Measurements from ENCODE around the gene PVALEF. TPM values are rescaled to one million over a fixed set of nuclear protein-coding genes. Genes with fewer than 3 reads are reported as not detected.
A peak's percentile ranks its signal among the peaks of the same experiment; 100 is the strongest.

Gene PVALEF
- total and polyA plus RNA-seq, 5 donors: not detected

DNA sequence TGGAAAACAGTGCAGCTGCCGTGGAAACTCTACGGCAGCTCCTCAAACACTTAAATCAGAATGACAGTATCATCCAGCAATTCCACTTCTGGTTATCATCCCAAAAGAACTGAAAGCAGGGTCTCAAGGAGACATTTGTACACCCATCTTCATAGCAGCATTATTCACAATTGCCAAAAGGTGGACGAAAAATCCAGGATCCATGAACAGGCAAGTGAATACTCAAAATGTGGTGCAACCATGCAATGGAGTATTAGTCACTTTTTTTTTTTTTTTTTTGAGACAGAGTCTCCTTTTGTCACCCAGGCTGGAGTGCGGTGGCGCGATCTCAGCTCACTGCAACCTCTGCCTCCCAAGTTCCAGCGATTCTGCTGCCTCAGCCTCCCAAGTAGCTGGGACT lies 11.4 kb downstream of the PVALEF start:
- ATAC-seq (no peak), DNase-seq (no peak)
- H3K4me1 ChIP-seq (ENCODE audit: control insufficient read depth, insufficient read depth, low read length): no peaks in the 10 kb centered on the region
- H3K9me3 ChIP-seq (ENCODE audit: control insufficient read depth, low read length): no peaks in the 10 kb centered on the region
- intact Hi-C loops (cut with DNase I): no loop called here
- 93% methylated on average over 7 of the region's 7 CpGs for WGBS
- H3K4me3 ChIP-seq (ENCODE audit: low read length): no peak overlapping the region
- no peaks in the 10 kb centered on the region for H3K27me3 ChIP-seq (ENCODE audit: control insufficient read depth, insufficient read depth)
- no peak overlapping the region for H3K27ac ChIP-seq (ENCODE audit: low read length)

GRCh38 chr17:81178136-81179091 lies 13.1 kb downstream of the PVALEF start:
- 92% methylated on average over 25 of the region's 25 CpGs for whole genome bisulfite sequencing
- H3K9me3 ChIP-seq (ENCODE audit: control insufficient read depth, low read length): no peaks in the 10 kb centered on the region
- no peaks in the 10 kb centered on the region for H3K27me3 ChIP-seq (ENCODE audit: control insufficient read depth, insufficient read depth)
- H3K4me1 ChIP-seq (ENCODE audit: control insufficient read depth, insufficient read depth, low read length): no peaks in the 10 kb centered on the region
- ATAC-seq (no peak), DNase-seq (peak in 2 of 3 donors; percentile 25 to 29)
- no peak overlapping the region for H3K27ac ChIP-seq (ENCODE audit: low read length)
- intact Hi-C loops (cut with DNase I): no loop called here
- H3K4me3 ChIP-seq (ENCODE audit: low read length): no peak overlapping the region

- ATAC-seq (no peak), DNase-seq (no peak)
- Histone ChIP-seq H3K4me1 (ENCODE audit: control insufficient read depth, insufficient read depth, low read length) (no peaks in the 10 kb centered on the region), H3K27ac (ENCODE audit: low read length) (no peak overlapping the region), H3K9me3 (ENCODE audit: control insufficient read depth, low read length) (no peaks in the 10 kb centered on the region), H3K4me3 (ENCODE audit: low read length) (no peak overlapping the region), H3K27me3 (ENCODE audit: control insufficient read depth, insufficient read depth) (no peaks in the 10 kb centered on the region)
- 74% methylated on average over 9 of the region's 9 CpGs for WGBS
- intact Hi-C loops (cut with DNase I): no loop called here
Observed at GRCh38 chr17:81179220-81179619, 13.9 kb downstream of the PVALEF start.

GRCh38 chr17:81179861-81180260 lies 14.6 kb downstream of the PVALEF start:
- ATAC-seq (peak in 1 of 2 donors; percentile 14), DNase-seq (peak in 2 of 3 donors; percentile 49 to 53)
- 32% methylated on average over 12 of the region's 12 CpGs for WGBS
- Histone ChIP-seq H3K9me3 (ENCODE audit: control insufficient read depth, low read length) (no peaks in the 10 kb centered on the region), H3K4me3 (ENCODE audit: low read length) (no peak overlapping the region), H3K4me1 (ENCODE audit: control insufficient read depth, insufficient read depth, low read length) (no peaks in the 10 kb centered on the region), H3K27ac (ENCODE audit: low read length) (no peak overlapping the region), H3K27me3 (ENCODE audit: control insufficient read depth, insufficient read depth) (no peaks in the 10 kb centered on the region)
- intact Hi-C loops (cut with DNase I): no loop called here

GRCh38 chr17:81180836-81181810 lies 15.8 kb downstream of the PVALEF start:
- DNase-seq (peak in 2 of 3 donors; percentile 43 to 57), ATAC-seq (no peak)
- no peaks in the 10 kb centered on the region for H3K27me3 ChIP-seq (ENCODE audit: control insufficient read depth, insufficient read depth)
- intact Hi-C loops (cut with DNase I): no loop called here
- WGBS: 93% methylated on average over 49 of the region's 49 CpGs
- H3K4me3 ChIP-seq (ENCODE audit: low read length): no peak overlapping the region
- no peaks in the 10 kb centered on the region for H3K4me1 ChIP-seq (ENCODE audit: control insufficient read depth, insufficient read depth, low read length)
- no peaks in the 10 kb centered on the region for H3K9me3 ChIP-seq (ENCODE audit: control insufficient read depth, low read length)
- H3K27ac ChIP-seq (ENCODE audit: low read length): no peak overlapping the region

DNA sequence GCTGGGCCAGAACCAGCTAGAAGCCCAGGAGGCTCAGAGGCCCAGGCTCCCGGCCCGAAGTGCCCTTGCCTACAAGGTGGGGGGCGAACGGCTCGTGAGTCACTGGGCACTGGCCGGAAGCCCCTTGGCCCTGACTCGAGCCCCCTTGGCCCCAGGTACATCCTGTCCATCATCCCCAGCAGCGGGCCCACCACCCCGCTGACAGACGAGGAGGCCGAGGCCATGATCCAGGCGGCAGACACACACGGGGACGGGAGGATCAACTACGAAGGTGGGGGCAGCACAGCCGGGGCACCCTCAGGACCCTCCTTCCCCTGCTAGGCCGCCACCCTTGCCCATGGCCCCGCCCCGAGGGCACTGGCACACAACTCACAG lies 16.5 kb downstream of the PVALEF start:
- WGBS: 92% methylated on average over 19 of the region's 19 CpGs
- Histone ChIP-seq H3K4me3 (ENCODE audit: low read length) (no peak overlapping the region), H3K27ac (ENCODE audit: low read length) (no peak overlapping the region), H3K27me3 (ENCODE audit: control insufficient read depth, insufficient read depth) (no peaks in the 10 kb centered on the region), H3K9me3 (ENCODE audit: control insufficient read depth, low read length) (no peaks in the 10 kb centered on the region), H3K4me1 (ENCODE audit: control insufficient read depth, insufficient read depth, low read length) (no peaks in the 10 kb centered on the region)
- intact Hi-C loops (cut with DNase I): no loop called here
- DNase-seq (peak in 1 of 3 donors; percentile 34), ATAC-seq (no peak)

DNA sequence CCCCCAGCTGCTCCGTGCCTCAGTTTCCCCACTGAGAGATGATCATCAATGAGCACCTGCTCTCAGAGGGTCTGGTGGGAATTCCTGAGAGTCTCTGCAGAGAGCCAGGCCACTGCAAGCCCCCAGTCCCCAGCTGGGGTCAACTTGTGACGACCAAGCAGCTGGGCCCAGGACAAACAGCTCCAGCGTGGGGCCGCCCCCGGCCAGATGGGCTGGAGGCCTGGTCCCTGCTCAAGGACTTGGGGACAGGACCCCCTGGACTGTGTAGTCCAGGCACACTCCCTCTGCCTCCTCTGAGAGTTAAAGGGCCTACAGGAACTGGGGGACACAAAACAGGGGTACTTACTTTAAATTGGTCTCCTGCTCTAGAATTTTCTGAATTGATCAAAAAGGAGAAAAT lies 17.3 kb downstream of the PVALEF start:
- no peak overlapping the region for H3K27ac ChIP-seq (ENCODE audit: low read length)
- 81% methylated on average over 5 of the region's 5 CpGs for WGBS
- DNase-seq (peak in 1 of 3 donors; percentile 17), ATAC-seq (no peak)
- no peaks in the 10 kb centered on the region for H3K27me3 ChIP-seq (ENCODE audit: control insufficient read depth, insufficient read depth)
- intact Hi-C loops (cut with DNase I): no loop called here
- no peak overlapping the region for H3K4me3 ChIP-seq (ENCODE audit: low read length)
- no peaks in the 10 kb centered on the region for H3K4me1 ChIP-seq (ENCODE audit: control insufficient read depth, insufficient read depth, low read length)
- H3K9me3 ChIP-seq (ENCODE audit: control insufficient read depth, low read length): no peaks in the 10 kb centered on the region

GRCh38 chr17:81183316-81183715 lies 18.0 kb downstream of the PVALEF start:
- peak in 1 of 3 donors; percentile 20 for DNase-seq
- H3K27me3 ChIP-seq (ENCODE audit: control insufficient read depth, insufficient read depth): no peaks in the 10 kb centered on the region
- intact Hi-C loops (cut with DNase I): no loop called here
- no peak overlapping the region for H3K27ac ChIP-seq (ENCODE audit: low read length)
- 87% methylated on average over 10 of the region's 10 CpGs for WGBS
- H3K9me3 ChIP-seq (ENCODE audit: control insufficient read depth, low read length): no peaks in the 10 kb centered on the region
- H3K4me1 ChIP-seq (ENCODE audit: control insufficient read depth, insufficient read depth, low read length): no peaks in the 10 kb centered on the region
- ATAC-seq: no peak
- no peak overlapping the region for H3K4me3 ChIP-seq (ENCODE audit: low read length)

DNA sequence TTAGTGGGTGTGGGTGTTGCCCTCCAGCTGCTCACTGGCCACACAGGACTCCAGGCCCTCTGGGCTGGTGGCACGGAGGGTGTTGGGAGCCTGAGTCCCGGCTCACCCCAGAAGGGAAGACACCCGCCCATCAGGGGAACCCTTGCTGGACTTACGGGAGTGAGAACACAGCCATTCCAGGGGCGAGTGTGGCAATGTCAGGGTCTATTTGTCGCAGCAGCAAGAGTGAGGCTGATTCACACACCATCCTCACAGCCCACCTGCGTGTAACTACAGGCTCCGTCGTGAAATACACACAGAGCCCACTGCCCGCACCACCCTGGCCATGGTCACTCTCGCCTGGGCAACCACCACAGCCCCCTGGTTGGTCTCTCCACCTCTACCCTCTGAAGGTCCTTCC lies 18.5 kb downstream of the PVALEF start:
- WGBS: 92% methylated on average over 11 of the region's 11 CpGs
- DNase-seq (peak in 1 of 3 donors; percentile 19), ATAC-seq (no peak)
- H3K27ac ChIP-seq (ENCODE audit: low read length): no peak overlapping the region
- no peaks in the 10 kb centered on the region for H3K27me3 ChIP-seq (ENCODE audit: control insufficient read depth, insufficient read depth)
- H3K9me3 ChIP-seq (ENCODE audit: control insufficient read depth, low read length): no peaks in the 10 kb centered on the region
- intact Hi-C loops (cut with DNase I): no loop called here
- H3K4me3 ChIP-seq (ENCODE audit: low read length): no peak overlapping the region
- H3K4me1 ChIP-seq (ENCODE audit: control insufficient read depth, insufficient read depth, low read length): no peaks in the 10 kb centered on the region

DNA sequence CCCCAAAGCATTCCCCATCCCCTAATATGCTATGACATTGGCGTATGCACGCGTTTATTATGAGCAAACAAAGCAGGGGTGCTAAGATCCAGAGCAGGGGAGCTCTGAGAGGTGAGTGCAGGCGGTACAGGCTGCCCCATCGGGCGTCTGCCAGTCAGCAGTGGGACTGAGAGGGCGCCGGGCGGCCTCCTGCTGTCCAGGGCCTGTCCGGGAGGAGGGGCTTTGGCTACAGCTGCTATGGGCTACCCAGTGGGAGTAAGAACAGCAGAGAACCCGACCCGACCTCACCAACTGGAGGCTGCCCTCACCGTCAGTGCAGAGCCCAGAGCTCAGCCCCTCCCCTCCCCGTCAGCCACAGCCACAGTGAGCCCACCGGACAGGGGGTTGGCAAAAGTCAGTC lies 19.2 kb downstream of the PVALEF start:
- Histone ChIP-seq H3K9me3 (ENCODE audit: control insufficient read depth, low read length) (no peaks in the 10 kb centered on the region), H3K27ac (ENCODE audit: low read length) (no peak overlapping the region), H3K4me1 (ENCODE audit: control insufficient read depth, insufficient read depth, low read length) (no peaks in the 10 kb centered on the region), H3K4me3 (ENCODE audit: low read length) (no peak overlapping the region), H3K27me3 (ENCODE audit: control insufficient read depth, insufficient read depth) (no peaks in the 10 kb centered on the region)
- no peak for ATAC-seq
- DNase-seq: peak in 1 of 3 donors; percentile 45
- 28% methylated on average over 15 of the region's 15 CpGs for WGBS
- intact Hi-C loops (cut with DNase I): no loop called here

DNA sequence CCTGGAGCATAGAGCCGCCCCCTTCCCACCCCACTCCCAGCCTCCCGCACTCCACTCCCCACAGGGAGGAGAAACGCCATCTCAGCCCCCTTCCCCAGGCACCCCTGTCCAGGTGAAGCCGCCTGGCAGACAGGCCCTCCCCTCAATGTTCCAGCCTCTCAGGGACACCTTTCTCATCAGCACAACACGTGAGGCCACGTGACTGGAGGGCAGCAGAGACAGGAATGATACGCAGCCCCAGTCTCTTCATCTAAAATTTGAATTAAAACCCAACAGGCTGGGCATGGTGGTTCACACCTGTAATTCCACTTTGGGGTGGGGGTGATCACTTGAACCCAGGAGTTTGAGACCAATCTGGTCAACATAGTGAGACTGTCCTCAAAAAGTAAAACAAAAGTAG lies 20.9 kb downstream of the PVALEF start:
- no peaks in the 10 kb centered on the region for H3K4me1 ChIP-seq (ENCODE audit: control insufficient read depth, insufficient read depth, low read length)
- no peaks in the 10 kb centered on the region for H3K27me3 ChIP-seq (ENCODE audit: control insufficient read depth, insufficient read depth)
- no peaks in the 10 kb centered on the region for H3K9me3 ChIP-seq (ENCODE audit: control insufficient read depth, low read length)
- intact Hi-C loops (cut with DNase I): no loop called here
- H3K27ac ChIP-seq (ENCODE audit: low read length): no peak overlapping the region
- WGBS: 79% methylated on average over 7 of the region's 7 CpGs
- ATAC-seq: no peak
- peak in 2 of 3 donors; percentile 10 to 25 for DNase-seq
- no peak overlapping the region for H3K4me3 ChIP-seq (ENCODE audit: low read length)
